ENCODE measurements around the gene MLF2. TPM values are rescaled to one million over a fixed set of nuclear protein-coding genes. Genes with fewer than 3 reads are reported as not detected.
"Not testable (repeated sequence)": the region's sequence is repeated elsewhere in the genome, so short reads cannot be mapped to it uniquely, and the experiment has no call there.

Gene MLF2
- total RNA-seq, 1 donor from 2014 or later = 120 TPM

DNA sequence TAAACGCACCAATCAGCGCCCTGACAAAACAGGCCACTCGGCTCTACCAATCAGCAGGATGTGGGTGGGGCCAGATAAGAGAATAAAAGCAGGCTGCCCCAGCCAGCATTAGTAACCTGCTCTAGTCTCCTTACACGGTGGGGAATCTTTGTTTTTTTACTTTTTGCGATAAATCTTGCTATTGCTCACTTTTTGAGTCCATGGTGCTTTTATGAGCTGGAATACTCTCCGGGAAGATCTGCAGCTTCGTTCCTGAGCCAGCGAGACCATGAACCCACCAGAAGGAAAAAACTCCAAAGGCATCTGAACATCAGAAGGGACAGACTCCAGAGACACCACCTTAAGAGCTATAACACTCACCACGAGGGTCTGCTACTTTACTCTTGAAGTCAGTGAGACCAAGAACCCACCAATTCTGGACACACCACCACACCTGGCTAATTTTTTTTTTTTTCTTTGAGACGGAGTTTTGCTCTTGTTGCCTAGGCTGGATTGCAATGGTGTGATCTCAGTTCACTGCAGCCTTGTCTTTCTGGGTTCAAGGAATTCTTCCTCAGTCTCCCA, 36.0 kb downstream of the MLF2 start:
- peak overlapping the region; percentile 46 for H3K4me3 Mint-ChIP-seq
- H3K9me3 Mint-ChIP-seq = peaks cover 6% of the 10 kb centered on the region
- H3K27me3 ChIP-seq = no peaks in the 10 kb centered on the region

DNA sequence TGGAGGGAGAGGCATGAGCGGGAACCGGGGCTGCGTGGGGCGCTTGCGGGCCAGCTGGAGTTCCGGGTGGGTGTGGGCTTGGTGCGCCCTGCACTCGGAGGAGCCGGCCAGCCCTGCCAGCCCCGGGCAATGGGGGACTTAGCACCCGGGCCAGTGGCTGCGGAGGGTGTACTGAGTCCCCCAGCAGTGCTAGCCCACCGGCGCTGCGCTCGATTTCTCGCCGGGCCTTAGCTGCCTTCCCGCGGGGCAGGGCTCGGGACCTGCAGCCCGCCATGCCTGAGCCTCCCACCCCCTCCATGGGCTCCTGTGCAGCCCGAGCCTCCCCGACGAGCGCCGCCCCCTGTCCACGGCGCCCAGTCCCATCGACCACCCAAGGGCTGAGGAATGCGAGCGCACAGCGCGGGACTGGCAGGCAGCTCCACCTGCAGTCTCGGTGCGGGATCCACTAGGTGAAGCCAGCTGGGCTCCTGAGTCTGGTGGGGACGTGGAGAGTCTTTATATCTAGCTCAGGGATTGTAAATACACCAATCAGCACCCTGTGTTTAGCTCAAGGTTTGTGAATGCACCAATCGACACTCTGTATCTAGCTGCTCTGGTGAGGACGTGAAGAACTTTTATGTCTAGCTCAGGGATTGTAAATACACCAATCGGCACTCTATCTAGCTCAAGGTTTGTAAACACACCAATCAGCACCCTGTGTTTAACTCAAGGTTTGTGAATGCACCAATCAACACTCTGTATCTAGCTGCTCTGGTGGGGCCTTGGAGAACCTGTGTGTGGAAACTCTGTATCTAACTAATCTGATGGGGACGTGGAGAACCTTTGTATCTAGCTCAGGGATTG, 36.7 kb downstream of the MLF2 start:
- not testable (repeated sequence) for H3K36me3 ChIP-seq; H3K27ac Mint-ChIP-seq; DNase-seq (ENCODE audit: low spot score); H3K4me1 ChIP-seq; H3K27me3 Mint-ChIP-seq (ENCODE audit: insufficient read depth, low read depth); H3K9me3 ChIP-seq (ENCODE audit: low read depth); H3K79me2 ChIP-seq (ENCODE audit: low read depth); H3K27me3 ChIP-seq; H2AFZ ChIP-seq (replicated peaks); H3K4me3 Mint-ChIP-seq; H3K27ac ChIP-seq; H3K9me3 Mint-ChIP-seq; H3K4me2 ChIP-seq; H3K4me1 Mint-ChIP-seq; H3K36me3 Mint-ChIP-seq; H3F3A ChIP-seq (ENCODE audit: low read depth); H3K9ac ChIP-seq; H3K4me3 ChIP-seq; H4K20me1 ChIP-seq (ENCODE audit: low read depth)

More for the DNA sequence above, 36.0 kb downstream of the MLF2 start:
- Histone ChIP-seq H3K4me1 (no peaks in the 10 kb centered on the region), H2AFZ (replicated peaks) (no peak overlapping the region), H3K4me3 (no peak overlapping the region), H3F3A (ENCODE audit: low read depth) (no peaks in the 10 kb centered on the region), H3K4me2 (no peak overlapping the region), H4K20me1 (ENCODE audit: low read depth) (no peaks in the 10 kb centered on the region), H3K9ac (no peak overlapping the region), H3K9me3 (ENCODE audit: low read depth) (no peaks in the 10 kb centered on the region), H3K79me2 (ENCODE audit: low read depth) (no peaks in the 10 kb centered on the region), H3K36me3 (no peaks in the 10 kb centered on the region), H3K27ac (no peak overlapping the region)
- Mint-ChIP-seq H3K27me3 (ENCODE audit: insufficient read depth, low read depth) (no peaks in the 10 kb centered on the region), H3K27ac (peak overlapping the region; percentile 93), H3K36me3 (peaks cover 2% of the 10 kb centered on the region), H3K4me1 (no peaks in the 10 kb centered on the region)
- DNase-seq (ENCODE audit: low spot score) = no peak
- TF ChIP-seq EZH2 (IDR thresholded peaks at IDR 0.05) (no peak), EZH2phosphoT487 (IDR thresholded peaks at IDR 0.05) (no peak), CTCF (IDR thresholded peaks at IDR 0.05) (no peak)

DNA sequence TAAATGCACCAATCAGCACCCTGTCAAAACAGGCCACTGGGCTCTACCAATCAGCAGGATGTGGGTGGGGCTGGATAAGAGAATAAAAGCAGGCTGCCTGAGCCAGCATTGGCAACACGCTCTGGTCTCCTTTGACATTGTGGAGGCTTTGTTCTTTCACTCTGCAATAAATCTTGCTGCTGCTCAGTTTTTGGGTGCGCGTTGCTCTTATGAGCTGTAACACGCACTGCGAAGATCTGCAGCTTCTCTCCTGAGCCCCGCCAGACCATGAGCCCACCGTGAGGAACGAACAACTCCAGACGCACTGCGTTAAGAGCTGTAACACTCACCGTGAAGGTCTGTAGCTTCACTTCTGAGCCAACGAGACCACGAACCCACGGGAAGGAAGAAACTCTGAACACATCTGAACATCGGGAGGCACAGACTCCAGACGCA, 44.0 kb downstream of the MLF2 start:
- TF ChIP-seq CTCF (IDR thresholded peaks at IDR 0.05) = no peak
- TF ChIP-seq EZH2 (IDR thresholded peaks at IDR 0.05) = no peak
- TF ChIP-seq EZH2phosphoT487 (IDR thresholded peaks at IDR 0.05) = no peak
- H4K20me1 ChIP-seq (ENCODE audit: low read depth) = no peaks in the 10 kb centered on the region
- peaks cover 5% of the 10 kb centered on the region for H3K27me3 Mint-ChIP-seq (ENCODE audit: insufficient read depth, low read depth)
- no peak overlapping the region for H2AFZ ChIP-seq (replicated peaks)
- no peaks in the 10 kb centered on the region for H3K79me2 ChIP-seq (ENCODE audit: low read depth)
- peak overlapping the region; percentile 54 for H3K27ac Mint-ChIP-seq
- H3K4me1 ChIP-seq = no peaks in the 10 kb centered on the region
- H3K36me3 Mint-ChIP-seq = no peaks in the 10 kb centered on the region
- peaks cover 3% of the 10 kb centered on the region for H3F3A ChIP-seq (ENCODE audit: low read depth)
- no peak overlapping the region for H3K4me3 Mint-ChIP-seq
- no peak overlapping the region for H3K27ac ChIP-seq
- H3K4me1 Mint-ChIP-seq = peaks cover 10% of the 10 kb centered on the region
- H3K4me3 ChIP-seq = no peak overlapping the region
- H3K9me3 ChIP-seq (ENCODE audit: low read depth) = no peaks in the 10 kb centered on the region
- H3K4me2 ChIP-seq = no peak overlapping the region
- H3K36me3 ChIP-seq = no peaks in the 10 kb centered on the region
- H3K27me3 ChIP-seq = no peaks in the 10 kb centered on the region
- H3K9me3 Mint-ChIP-seq = peaks cover 5% of the 10 kb centered on the region
- no peak for DNase-seq (ENCODE audit: low spot score)
- no peak overlapping the region for H3K9ac ChIP-seq

DNA sequence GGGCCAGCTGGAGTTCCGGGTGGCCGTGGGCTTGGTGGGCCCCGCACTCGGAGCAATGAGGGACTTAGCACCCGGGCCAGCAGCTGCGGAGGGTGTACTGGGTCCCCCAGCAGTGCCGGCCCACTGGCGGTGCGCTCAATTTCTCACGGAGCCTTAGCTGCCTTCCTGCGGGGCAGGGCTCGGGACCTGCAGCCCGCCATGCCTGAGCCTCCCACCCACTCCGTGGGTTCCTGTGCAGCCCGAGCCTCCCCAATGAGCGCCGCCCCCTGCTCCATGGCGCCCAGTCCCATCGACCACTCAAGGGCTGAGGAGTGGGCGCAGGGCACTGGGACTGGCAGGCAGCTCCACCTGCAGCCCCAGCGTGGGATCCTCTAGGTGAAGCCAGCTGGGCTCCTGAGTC, 44.6 kb downstream of the MLF2 start:
- H3K36me3 ChIP-seq; H3K4me3 Mint-ChIP-seq; H3K4me2 ChIP-seq; H2AFZ ChIP-seq (replicated peaks); H3K9me3 ChIP-seq (ENCODE audit: low read depth); H3K9me3 Mint-ChIP-seq; H3K4me1 ChIP-seq; H3K27me3 Mint-ChIP-seq (ENCODE audit: insufficient read depth, low read depth); H3K27me3 ChIP-seq; H3K4me3 ChIP-seq; H3K36me3 Mint-ChIP-seq; H3K27ac Mint-ChIP-seq; H3K27ac ChIP-seq; H3K9ac ChIP-seq; H4K20me1 ChIP-seq (ENCODE audit: low read depth); DNase-seq (ENCODE audit: low spot score); H3F3A ChIP-seq (ENCODE audit: low read depth); H3K79me2 ChIP-seq (ENCODE audit: low read depth): not testable (repeated sequence)
- H3K4me1 Mint-ChIP-seq = peaks cover 14% of the 10 kb centered on the region

Measured in neural progenitor cell (in vitro differentiated cells).